Measurements from ENCODE around the gene ASXL1. TPM values are rescaled to one million over a fixed set of nuclear protein-coding genes. Genes with fewer than 3 reads are reported as not detected.
A peak's percentile ranks its signal among the peaks of the same experiment; 100 is the strongest.

ASXL1 gene
- total RNA-seq, 1 experiment from 2014 or later = 22.7 TPM

DNA sequence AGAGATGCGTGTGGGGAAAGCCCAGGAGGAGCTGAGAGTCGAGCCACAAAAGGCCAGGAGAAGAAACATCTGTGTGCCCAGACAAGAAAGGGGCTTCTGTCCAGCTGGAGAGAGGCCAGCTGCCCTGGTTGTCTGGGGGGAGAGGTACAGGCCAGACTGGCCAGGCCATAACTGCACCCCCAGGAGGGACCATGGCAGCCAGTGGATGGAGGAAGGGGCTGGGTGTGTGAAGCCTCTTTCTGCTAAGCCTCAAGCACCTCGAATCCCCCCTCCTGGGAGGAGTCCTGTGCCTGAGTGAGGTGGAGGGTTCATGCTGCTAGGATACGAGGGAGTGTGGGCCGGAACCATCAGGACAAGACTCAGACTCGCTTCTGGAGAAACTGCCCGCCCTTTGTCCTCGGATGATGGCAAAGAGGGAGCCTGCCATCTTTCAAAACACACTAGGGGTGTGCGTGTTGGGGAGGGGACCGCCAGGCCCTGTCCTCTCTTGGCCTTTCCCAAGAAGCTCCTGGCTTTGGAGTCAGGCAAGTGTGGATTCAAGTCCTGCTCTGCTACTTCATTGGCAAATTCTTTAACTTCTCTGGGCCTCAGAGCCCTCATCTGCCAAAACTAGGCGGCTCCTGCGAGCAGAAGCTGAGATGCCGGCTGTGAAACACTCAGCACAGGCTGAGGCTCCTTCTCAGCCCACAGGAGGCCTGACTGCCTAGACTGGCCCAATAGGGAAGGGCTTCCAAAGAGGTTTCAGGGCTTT, 90.3 kb downstream of the ASXL1 start (continued):
- TF ChIP-seq ZNF532 (CRISPR knock-in tag; IDR thresholded peaks at IDR 0.05; ENCODE audit: borderline replicate concordance) (no peak), JUN (CRISPR knock-in tag; IDR thresholded peaks at IDR 0.05) (no peak), ZNF425 (CRISPR knock-in tag; conservative IDR thresholded peaks at IDR 0.05) (no peak), USF2 (CRISPR knock-in tag; IDR thresholded peaks at IDR 0.05) (no peak), EMX1 (CRISPR knock-in tag; IDR thresholded peaks at IDR 0.05) (no peak), PRRX2 (CRISPR knock-in tag; IDR thresholded peaks at IDR 0.05) (no peak), SMAD4 (CRISPR knock-in tag; IDR thresholded peaks at IDR 0.05) (no peak), CBFB (CRISPR knock-in tag; IDR thresholded peaks at IDR 0.05; ENCODE audit: low read depth) (no peak), SMAD3 (CRISPR knock-in tag; IDR thresholded peaks at IDR 0.05; ENCODE audit: borderline replicate concordance) (no peak), E2F4 (CRISPR knock-in tag; IDR thresholded peaks at IDR 0.05; ENCODE audit: borderline replicate concordance, low read depth) (no peak), ZNF263 (CRISPR knock-in tag; IDR thresholded peaks at IDR 0.05; ENCODE audit: low read depth) (no peak), GTF2I (CRISPR knock-in tag; conservative IDR thresholded peaks at IDR 0.05) (no peak), FOXJ3 (CRISPR knock-in tag; IDR thresholded peaks at IDR 0.05; ENCODE audit: borderline replicate concordance) (no peak), ZNF317 (CRISPR knock-in tag; IDR thresholded peaks at IDR 0.05; ENCODE audit: borderline replicate concordance, low read depth) (no peak)

DNA sequence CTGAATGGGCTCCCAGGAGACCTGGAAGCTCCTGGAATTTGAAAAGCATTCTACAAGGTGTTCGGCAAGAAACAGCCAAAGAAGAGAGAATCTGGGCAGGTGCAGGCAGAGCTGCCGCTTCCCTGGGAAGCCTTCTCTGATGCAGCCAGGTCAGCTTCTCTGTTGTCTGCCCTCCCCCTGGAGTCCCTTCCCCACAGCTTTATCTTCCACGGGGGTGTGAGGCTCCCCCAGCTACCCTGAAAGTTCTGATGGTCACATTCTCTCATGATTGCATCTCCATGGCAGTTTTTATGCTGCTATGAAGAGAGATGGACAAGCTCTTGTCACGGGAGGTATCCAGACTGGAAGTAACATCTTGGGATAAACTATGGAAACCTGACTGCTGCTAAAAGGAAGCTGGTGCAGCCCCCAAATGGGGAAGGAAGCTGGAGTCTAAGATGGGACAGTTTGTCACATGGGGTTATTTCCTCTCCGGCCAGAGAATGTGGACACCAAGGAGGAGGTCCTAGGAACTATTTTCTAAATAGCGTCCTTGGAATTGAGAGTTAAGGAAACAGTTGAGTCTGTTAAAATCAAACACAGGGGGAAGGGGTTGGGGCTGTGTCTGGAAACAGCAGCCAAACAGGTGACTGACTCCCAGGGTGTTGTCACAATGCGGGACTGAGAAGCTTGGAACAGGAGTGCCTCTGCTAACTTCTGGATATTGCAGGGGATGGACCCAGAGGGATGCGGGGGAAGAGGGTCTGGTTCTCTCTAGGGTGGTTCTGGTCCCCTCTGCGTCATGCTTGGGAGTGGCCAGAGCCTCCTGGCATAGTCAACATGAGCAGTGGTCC, 91.1 kb downstream of the ASXL1 start:
- Mint-ChIP-seq H3K9me3 (no peaks in the 10 kb centered on the region), H3K27me3 (ENCODE audit: low read depth) (no peaks in the 10 kb centered on the region), H3K4me3 (no peak overlapping the region), H3K27ac (no peak overlapping the region), H3K36me3 (peaks cover 31% of the 10 kb centered on the region), H3K4me1 (peaks cover 8% of the 10 kb centered on the region)
- DNase-seq (ENCODE audit: low spot score) = peak; percentile 2
- CTCF ChIA-PET = interaction anchor here (0.8 kb wide), 1 partner anchor 8 kb away, joined by 4 read pairs; no protein-coding TSS in a partner anchor
- POLR2A ChIA-PET = no interaction called here
- no peak for ATAC-seq
- TF ChIP-seq SP1 (CRISPR knock-in tag; conservative IDR thresholded peaks at IDR 0.05) (no peak), ZNF396 (CRISPR knock-in tag; IDR thresholded peaks at IDR 0.05; ENCODE audit: borderline replicate concordance) (no peak), ZNF219 (CRISPR knock-in tag; IDR thresholded peaks at IDR 0.05; ENCODE audit: borderline replicate concordance) (no peak)
- TF ChIP-seq, protein P1, sequence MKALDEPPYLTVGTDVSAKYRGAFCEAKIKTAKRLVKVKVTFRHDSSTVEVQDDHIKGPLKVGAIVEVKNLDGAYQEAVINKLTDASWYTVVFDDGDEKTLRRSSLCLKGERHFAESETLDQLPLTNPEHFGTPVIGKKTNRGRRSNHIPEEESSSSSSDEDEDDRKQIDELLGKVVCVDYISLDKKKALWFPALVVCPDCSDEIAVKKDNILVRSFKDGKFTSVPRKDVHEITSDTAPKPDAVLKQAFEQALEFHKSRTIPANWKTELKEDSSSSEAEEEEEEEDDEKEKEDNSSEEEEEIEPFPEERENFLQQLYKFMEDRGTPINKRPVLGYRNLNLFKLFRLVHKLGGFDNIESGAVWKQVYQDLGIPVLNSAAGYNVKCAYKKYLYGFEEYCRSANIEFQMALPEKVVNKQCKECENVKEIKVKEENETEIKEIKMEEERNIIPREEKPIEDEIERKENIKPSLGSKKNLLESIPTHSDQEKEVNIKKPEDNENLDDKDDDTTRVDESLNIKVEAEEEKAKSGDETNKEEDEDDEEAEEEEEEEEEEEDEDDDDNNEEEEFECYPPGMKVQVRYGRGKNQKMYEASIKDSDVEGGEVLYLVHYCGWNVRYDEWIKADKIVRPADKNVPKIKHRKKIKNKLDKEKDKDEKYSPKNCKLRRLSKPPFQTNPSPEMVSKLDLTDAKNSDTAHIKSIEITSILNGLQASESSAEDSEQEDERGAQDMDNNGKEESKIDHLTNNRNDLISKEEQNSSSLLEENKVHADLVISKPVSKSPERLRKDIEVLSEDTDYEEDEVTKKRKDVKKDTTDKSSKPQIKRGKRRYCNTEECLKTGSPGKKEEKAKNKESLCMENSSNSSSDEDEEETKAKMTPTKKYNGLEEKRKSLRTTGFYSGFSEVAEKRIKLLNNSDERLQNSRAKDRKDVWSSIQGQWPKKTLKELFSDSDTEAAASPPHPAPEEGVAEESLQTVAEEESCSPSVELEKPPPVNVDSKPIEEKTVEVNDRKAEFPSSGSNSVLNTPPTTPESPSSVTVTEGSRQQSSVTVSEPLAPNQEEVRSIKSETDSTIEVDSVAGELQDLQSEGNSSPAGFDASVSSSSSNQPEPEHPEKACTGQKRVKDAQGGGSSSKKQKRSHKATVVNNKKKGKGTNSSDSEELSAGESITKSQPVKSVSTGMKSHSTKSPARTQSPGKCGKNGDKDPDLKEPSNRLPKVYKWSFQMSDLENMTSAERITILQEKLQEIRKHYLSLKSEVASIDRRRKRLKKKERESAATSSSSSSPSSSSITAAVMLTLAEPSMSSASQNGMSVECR (CRISPR knock-in tag; IDR thresholded peaks at IDR 0.05; ENCODE audit: borderline replicate concordance) = no peak
- TF ChIP-seq, protein P2, sequence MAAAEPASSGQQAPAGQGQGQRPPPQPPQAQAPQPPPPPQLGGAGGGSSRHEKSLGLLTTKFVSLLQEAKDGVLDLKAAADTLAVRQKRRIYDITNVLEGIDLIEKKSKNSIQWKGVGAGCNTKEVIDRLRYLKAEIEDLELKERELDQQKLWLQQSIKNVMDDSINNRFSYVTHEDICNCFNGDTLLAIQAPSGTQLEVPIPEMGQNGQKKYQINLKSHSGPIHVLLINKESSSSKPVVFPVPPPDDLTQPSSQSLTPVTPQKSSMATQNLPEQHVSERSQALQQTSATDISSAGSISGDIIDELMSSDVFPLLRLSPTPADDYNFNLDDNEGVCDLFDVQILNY (CRISPR knock-in tag; IDR thresholded peaks at IDR 0.05) = no peak
